ENCODE measurements around the gene GOLGA6C. TPM values are rescaled to one million over a fixed set of nuclear protein-coding genes. Genes with fewer than 3 reads are reported as not detected.
"Not testable (repeated sequence)": the region's sequence is repeated elsewhere in the genome, so short reads cannot be mapped to it uniquely, and the experiment has no call there.

The GOLGA6C gene
- total and polyA plus RNA-seq, 8 donors, result not detected

- no peak for DNase-seq
- Histone ChIP-seq H3K27ac (no peak overlapping the region), H3K4me3 (no peak overlapping the region), H3K9me3 (no peaks in the 10 kb centered on the region), H3K36me3 (no peaks in the 10 kb centered on the region), H3K27me3 (peaks cover 0 to 30% of the 10 kb centered on the region in 2 donors), H3K4me1 (no peaks in the 10 kb centered on the region)
- ATAC-seq, result no peak
- intact Hi-C loops (cut with DNase I), result no loop called here
- TF ChIP-seq CTCF (IDR thresholded peaks at IDR 0.05), result no peak
These were observed 51.6 kb downstream of the GOLGA6C start for GRCh38 chr15:75309711-75310110.

- intact Hi-C loops (cut with DNase I); H3K9me3 ChIP-seq; H3K36me3 ChIP-seq; H3K27ac ChIP-seq; H3K4me1 ChIP-seq; H3K4me3 ChIP-seq; DNase-seq; ATAC-seq: not testable (repeated sequence)
- peaks cover 0 to 11% of the 10 kb centered on the region in 2 donors for H3K27me3 ChIP-seq
These were observed 54.4 kb downstream of the GOLGA6C start for GRCh38 chr15:75312548-75312947.

- Histone ChIP-seq H3K36me3 (no peaks in the 10 kb centered on the region), H3K27me3 (peaks cover 0 to 4% of the 10 kb centered on the region in 2 donors)
- intact Hi-C loops (cut with DNase I), result no loop called here
These were observed 55.1 kb downstream of the GOLGA6C start for GRCh38 chr15:75313116-75313845.

GRCh38 chr15:75314552-75315290 is 56.6 kb downstream of the GOLGA6C start:
- TF ChIP-seq CTCF (IDR thresholded peaks at IDR 0.05), result no peak
- H3K4me3 ChIP-seq, result no peak overlapping the region
- H3K27ac ChIP-seq, result no peak overlapping the region
- H3K27me3 ChIP-seq, result no peaks in the 10 kb centered on the region
- ATAC-seq (no peak), DNase-seq (no peak)
- H3K4me1 ChIP-seq, result no peaks in the 10 kb centered on the region
- no peaks in the 10 kb centered on the region for H3K9me3 ChIP-seq
- intact Hi-C loops (cut with DNase I), result no loop called here
- no peaks in the 10 kb centered on the region for H3K36me3 ChIP-seq

More at GRCh38 chr15:75313116-75313845, 55.1 kb downstream of the GOLGA6C start:
- Histone ChIP-seq H3K9me3 (no peaks in the 10 kb centered on the region), H3K4me1 (no peaks in the 10 kb centered on the region), H3K4me3 (no peak overlapping the region), H3K27ac (no peak overlapping the region)
- DNase-seq, result no peak
- no peak for TF ChIP-seq CTCF (IDR thresholded peaks at IDR 0.05)
- no peak for ATAC-seq

- H3K4me3 ChIP-seq; H3K27me3 ChIP-seq; H3K9me3 ChIP-seq; H3K4me1 ChIP-seq; intact Hi-C loops (cut with DNase I); DNase-seq; H3K27ac ChIP-seq; ATAC-seq; H3K36me3 ChIP-seq: not testable (repeated sequence)
These were observed 61.2 kb downstream of the GOLGA6C start for GRCh38 chr15:75319231-75319897.

Other genes starting within 250 kb of the GOLGA6C start
- 10 to 100 TPM; 13.2 to 14.1 TPM for gene PPCDC, start 234.7 kb upstream of the GOLGA6C start, total RNA-seq
- 10 to 100 TPM in 4 of 6 donors, 1 to 10 TPM in 2; 9.4 to 19.0 (median 11.6) TPM for gene PPCDC, start 234.7 kb upstream of the GOLGA6C start, polyA plus RNA-seq (ENCODE audit: insufficient read length in 6 of 6)
- 10 to 100 TPM; 19.9 to 35.7 TPM for gene C15orf39, start 56.5 kb upstream of the GOLGA6C start, total RNA-seq
- 10 to 100 TPM in 4 of 6 donors, 1 to 10 TPM in 2; 7.8 to 14.7 (median 13.1) TPM for gene C15orf39, start 56.5 kb upstream of the GOLGA6C start, polyA plus RNA-seq (ENCODE audit: insufficient read length in 6 of 6)
- not detected for gene GOLGA6D, start 24.5 kb downstream of the GOLGA6C start, total RNA-seq
- gene GOLGA6D, start 24.5 kb downstream of the GOLGA6C start, polyA plus RNA-seq (ENCODE audit: insufficient read length in 6 of 6), result under 1 TPM; 0.13 to 0.47 (median 0.24) TPM
- gene COMMD4, start 77.7 kb downstream of the GOLGA6C start, total RNA-seq, result 10 to 100 TPM; 71.4 to 72.9 TPM
- gene COMMD4, start 77.7 kb downstream of the GOLGA6C start, polyA plus RNA-seq (ENCODE audit: insufficient read length in 6 of 6), result 10 to 100 TPM; 74.3 to 97.2 (median 79.7) TPM
- gene NEIL1, start 88.7 kb downstream of the GOLGA6C start, total RNA-seq, result 10 to 100 TPM; 31.3 to 34.0 TPM
- gene NEIL1, start 88.7 kb downstream of the GOLGA6C start, polyA plus RNA-seq (ENCODE audit: insufficient read length in 6 of 6), result 10 to 100 TPM; 23.1 to 36.9 (median 31.8) TPM
- gene MAN2C1, start 110.3 kb downstream of the GOLGA6C start, total RNA-seq, result 100 to 1,000 TPM; 145 to 211 TPM
- gene MAN2C1, start 110.3 kb downstream of the GOLGA6C start, polyA plus RNA-seq (ENCODE audit: insufficient read length in 6 of 6), result 100 to 1,000 TPM; 121 to 245 (median 176) TPM
- 10 to 100 TPM; 49.4 to 50.5 TPM for gene SIN3A, start 193.4 kb downstream of the GOLGA6C start, total RNA-seq
- gene SIN3A, start 193.4 kb downstream of the GOLGA6C start, polyA plus RNA-seq (ENCODE audit: insufficient read length in 6 of 6), result 10 to 100 TPM; 60.8 to 67.5 (median 62.3) TPM